HCT116 (cell line): ENCODE results near the gene MAN1A1. TPM values are rescaled to one million over a fixed set of nuclear protein-coding genes. Genes with fewer than 3 reads are reported as not detected.

ENCODE experiments used
- ATAC-seq: fragments of 200-7000 bp; cut with Tn5 transposase; 2 replicates; pipeline ENCODE4 v1.9.1; 2020; ENCODE audit warnings: mild to moderate bottlenecking, moderate library complexity
- BruUV-seq: library from RNA; stranded (reverse); fragments of 400-500 nt; replicated peaks from 2 replicates; lab custom pipeline; 2021; lab: Mats Ljungman, UMichigan
- CTCF ChIA-PET: fragments of 300-600 bp; sonication (Branson Sonifier 250); formaldehyde crosslinking; loops from one replicate; lab custom pipeline; 2021; ENCODE audit warnings: antibody characterized with exemption; lab: Charles Lee
- POLR2A ChIA-PET: fragments of 300-600, 350-600 bp; sonication (Branson Sonifier 250); formaldehyde crosslinking; loops from one replicate; lab custom pipeline; 2021; ENCODE audit warnings: antibody characterized with exemption; lab: Charles Lee
- RAD21 ChIA-PET, 2 experiments: fragments of 300-600 bp; sonication (Branson Sonifier 250); formaldehyde crosslinking; loops; one replicate each; lab custom pipeline; 2023; ENCODE audit warnings: low total read pairs in 2 of 2; ENCODE audit not compliant: uncharacterized antibody in 2 of 2, unreplicated experiment in 2 of 2, low non-redundant PET in 1 of 2; lab: Charles Lee
- DNase-seq: peaks from one replicate; pipeline ENCODE4 v3.0.0-alpha.2; 2010; ENCODE audit warnings: low read depth, low spot score
- H2AFZ ChIP-seq: fragments of 200-600 bp; shearing (Covaris generic), sonication (generic); 2 replicates; pipeline ENCODE4 v1.6.1; 2017; ENCODE audit warnings: low read depth, mixed run types, mixed read lengths, antibody characterized with exemption, low read length; ENCODE audit not compliant: poor library complexity, severe bottlenecking
- H3K27ac ChIP-seq: 2 replicates; pipeline ENCODE4 v1.5.1; 2012; ENCODE audit warnings: low read depth, low read length
- H3K27me3 ChIP-seq: fragments of 200-600 bp; sonication (generic); 2 replicates; pipeline ENCODE4 v1.6.1; 2016; ENCODE audit warnings: mixed run types, low read length, mixed read lengths; ENCODE audit not compliant: insufficient read depth
- H3K36me3 ChIP-seq, 2 experiments: fragments of 200-500 bp in 1 of 2; fragments of 200-600 bp in 1 of 2; sonication (Bioruptor generic) in 1 of 2; sonication (generic) in 1 of 2; 2 replicates each; pipeline versions ENCODE4 v1.5.1 to v1.6.1; 2014 to 2016; ENCODE audit warnings: low read length in 2 of 2, inconsistent platforms in 1 of 2, mixed read lengths in 1 of 2, mixed run types in 1 of 2; ENCODE audit not compliant: insufficient read depth in 2 of 2, control insufficient read depth in 1 of 2
- H3K4me1 ChIP-seq, 2 experiments: fragments of 200-600 bp in 1 of 2; sonication (generic) in 1 of 2; 2 replicates each; pipeline versions ENCODE4 v1.5.1 to v1.6.1; 2012 to 2017; ENCODE audit warnings: low read length in 2 of 2, inconsistent platforms in 1 of 2, mild to moderate bottlenecking in 1 of 2, mixed read lengths in 1 of 2, mixed run types in 1 of 2, moderate library complexity in 1 of 2; ENCODE audit not compliant: insufficient read depth in 2 of 2, control insufficient read depth in 1 of 2
- H3K4me2 ChIP-seq: fragments of 200-600 bp; sonication (generic); 2 replicates; pipeline ENCODE4 v1.6.1; 2017; ENCODE audit warnings: mixed run types, low read length, mixed read lengths
- H3K4me3 ChIP-seq, 2 experiments: fragments of 200-600 bp in 1 of 2; sonication (generic) in 1 of 2; replicated peaks in 1 of 2; 2 replicates each; pipeline ENCODE4 v1.5.1; 2011 to 2016; ENCODE audit warnings: low read length in 2 of 2, control low read depth in 1 of 2, low read depth in 1 of 2, mild to moderate bottlenecking in 1 of 2, mixed read lengths in 1 of 2, mixed run types in 1 of 2
- H3K79me2 ChIP-seq: fragments of 200-600 bp; sonication (generic); 2 replicates; pipeline ENCODE4 v1.6.1; 2017; ENCODE audit warnings: mild to moderate bottlenecking, mixed run types, low read length, moderate library complexity, mixed read lengths; ENCODE audit not compliant: insufficient read depth
- H3K9ac ChIP-seq: fragments of 200-600 bp; sonication (generic); 2 replicates; pipeline ENCODE4 v1.6.1; 2016; ENCODE audit warnings: low read length, mixed read lengths
- H3K9me2 ChIP-seq: fragments of 200-600 bp; sonication (generic), shearing (Covaris generic); 2 replicates; pipeline ENCODE4 v1.6.1; 2017; ENCODE audit warnings: mixed run types, mild to moderate bottlenecking, moderate library complexity; ENCODE audit not compliant: insufficient read depth
- H3K9me3 ChIP-seq, 2 experiments: fragments of 200-500 bp in 1 of 2; fragments of 200-600 bp in 1 of 2; sonication (Bioruptor generic) in 1 of 2; sonication (generic) in 1 of 2; 2 replicates each; pipeline ENCODE4 v1.6.1; 2014 to 2017; ENCODE audit warnings: low read length in 2 of 2, mixed read lengths in 2 of 2, inconsistent platforms in 1 of 2, low read depth in 1 of 2, mild to moderate bottlenecking in 1 of 2, mixed run types in 1 of 2, moderate library complexity in 1 of 2; ENCODE audit not compliant: control insufficient read depth in 1 of 2, insufficient read depth in 1 of 2
- H4K20me1 ChIP-seq: fragments of 200-600 bp; sonication (generic), shearing (Covaris generic); 2 replicates; pipeline ENCODE4 v1.6.1; 2017; ENCODE audit warnings: mixed run types, mild to moderate bottlenecking, moderate library complexity; ENCODE audit not compliant: insufficient read depth
- ATF3 ChIP-seq: IDR thresholded peaks from 2 replicates; pipeline ENCODE4 v1.6.1; 2012
- CBX3 ChIP-seq: IDR thresholded peaks from 2 replicates; pipeline ENCODE4 v1.6.1; 2012; ENCODE audit warnings: low read depth
- CEBPB ChIP-seq: IDR thresholded peaks from 2 replicates; pipeline ENCODE4 v1.6.1; 2012; ENCODE audit warnings: low read depth
- ELF1 ChIP-seq: IDR thresholded peaks from 2 replicates; pipeline ENCODE4 v1.6.1; 2012; ENCODE audit warnings: low read depth, borderline replicate concordance
- FOSL1 ChIP-seq: IDR thresholded peaks from 2 replicates; pipeline ENCODE4 v1.6.1; 2012; ENCODE audit warnings: low read depth
- JUND ChIP-seq: IDR thresholded peaks from 2 replicates; pipeline ENCODE4 v1.6.1; 2012
- POLR2AphosphoS5 ChIP-seq: IDR thresholded peaks from 2 replicates; pipeline ENCODE4 v1.6.1; 2011; ENCODE audit warnings: mild to moderate bottlenecking, low read depth, low read length, moderate library complexity
- SP1 ChIP-seq: IDR thresholded peaks from 2 replicates; pipeline ENCODE4 v1.6.1; 2012; ENCODE audit warnings: low read depth
- TCF7L2 ChIP-seq: IDR thresholded peaks from 2 replicates; pipeline ENCODE4 v1.7.0; 2011; ENCODE audit warnings: borderline replicate concordance, inconsistent platforms; ENCODE audit not compliant: insufficient read depth, insufficient read length; ENCODE audit errors: extremely low read depth
- YY1 ChIP-seq: IDR thresholded peaks from 2 replicates; pipeline ENCODE4 v1.6.1; 2011; ENCODE audit warnings: low read length, low read depth, moderate library complexity, mild to moderate bottlenecking; ENCODE audit not compliant: insufficient replicate concordance; ENCODE audit errors: extremely low read depth
- ZBTB33 ChIP-seq: IDR thresholded peaks from 2 replicates; pipeline ENCODE4 v1.6.1; 2011; ENCODE audit warnings: mild to moderate bottlenecking, low read length, moderate library complexity; ENCODE audit not compliant: insufficient replicate concordance; ENCODE audit errors: extremely low read depth
- ZFX ChIP-seq: fragments of 450-650 bp; IDR thresholded peaks from 2 replicates; pipeline ENCODE4 v1.6.1; 2017
- ZNF274 ChIP-seq: fragments of 200-500 bp; sonication (Bioruptor generic); IDR thresholded peaks from 2 replicates; pipeline ENCODE4 v1.6.1; 2014; ENCODE audit warnings: mild to moderate bottlenecking, low read depth, low read length, inconsistent platforms
- intact Hi-C: fragments of 100-400 bp; cut with micrococcal nuclease; formaldehyde crosslinking; loops from 2 replicates; pipeline ENCODE4 v1.10.0; 2022
- total RNA-seq: library from RNA; stranded (reverse); gene quantifications from one replicate; pipeline ENCODE4 v1.2.1, GENCODE V29; 2021; ENCODE audit not compliant: unreplicated experiment

Gene MAN1A1
- total RNA-seq, 1 experiment from 2014 or later: 46.0 TPM

GRCh38 chr6:119259027-119259426, 90.5 kb downstream of the MAN1A1 start (continued):
- TF ChIP-seq TCF7L2 (no peak), POLR2AphosphoS5 (peak; percentile 30; the same call in 1 of the 2 replicates)
- TF ChIP-seq, all 23 proteins: peak for 9

- DNase-seq: no peak
- H3K4me1 ChIP-seq: peaks cover 66 to 73% of the 10 kb centered on the region in 2 experiments
- H3K9ac ChIP-seq: no peak overlapping the region
- H2AFZ ChIP-seq: no peak overlapping the region
- no peak overlapping the region for H3K4me3 ChIP-seq
- no peaks in the 10 kb centered on the region for H3K27me3 ChIP-seq
- 0 out of 2 replicates have a peak, but pooled peaks cover 3% of the 10 kb centered on the region for H4K20me1 ChIP-seq
- ATAC-seq: no peak
- H3K9me2 ChIP-seq: no peaks in the 10 kb centered on the region
- no peak for TF ChIP-seq ZNF274
- TF ChIP-seq JUND: no peak
- TF ChIP-seq SP1: no peak
- TF ChIP-seq ATF3: no peak
- TF ChIP-seq FOSL1: no peak
- no peak for TF ChIP-seq CBX3
- no peak for TF ChIP-seq ELF1
- TF ChIP-seq YY1: no peak
- no peak for TF ChIP-seq ZFX
- TF ChIP-seq POLR2AphosphoS5: no peak
- TF ChIP-seq ZBTB33: no peak
- no peak for TF ChIP-seq CEBPB
- ChIA-PET CTCF (no interaction called here), POLR2A (no interaction called here), RAD21 (interaction anchor here in 1 of 2 experiments (0.7 kb wide), 1 partner anchor 114 kb away, joined by 3 read pairs; no protein-coding TSS in a partner anchor)
- H3K36me3 ChIP-seq: no peaks in the 10 kb centered on the region
- no peak overlapping the region for H3K4me2 ChIP-seq
- H3K79me2 ChIP-seq: no peaks in the 10 kb centered on the region; the same call in 1 of the 2 replicates
- H3K27ac ChIP-seq: peak overlapping the region; percentile 55; the same call in 1 of the 2 replicates
- intact Hi-C loops: no loop called here
- no TSS peak for BruUV-seq
- no peaks in the 10 kb centered on the region for H3K9me3 ChIP-seq
Measured at GRCh38 chr6:119257726-119258125, 91.8 kb downstream of the MAN1A1 start.
